Stimulated activated CD8-positive, alpha-beta memory T cell treated with anti-CD3 and anti-CD28 coated beads, Interleukin-7, amount 100 ng/mL, for 48 hours (primary cell): ENCODE results near the gene EXOC6B.
A peak's percentile ranks its signal among the peaks of the same experiment; 100 is the strongest.

Experiments
- DNase-seq, 2 donors: peaks; one replicate each; pipeline ENCODE4 v3.0.0-alpha.2; 2020; ENCODE audit warnings: low read depth in 1 of 2; ENCODE audit errors: extremely low read depth in 1 of 2

Gene EXOC6B

DNA sequence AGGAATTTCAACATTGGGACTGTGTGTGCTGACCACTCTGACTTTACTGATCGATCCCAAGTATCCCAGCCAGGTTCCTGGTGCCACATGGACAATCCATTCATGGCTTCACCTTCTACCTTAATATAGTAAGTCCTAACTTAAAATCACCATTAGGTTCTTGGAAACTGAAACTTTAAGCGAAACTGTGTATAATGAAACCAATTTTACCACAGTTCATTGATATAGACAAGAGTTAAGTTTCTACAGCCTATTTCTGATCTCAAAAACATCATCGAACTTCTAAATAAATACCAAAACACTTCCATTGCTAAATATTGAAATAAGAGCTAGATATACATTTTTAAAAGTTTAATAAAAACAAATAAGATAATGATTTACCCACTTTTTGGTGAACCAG, 4.4 kb upstream of the EXOC6B start:
- DNase-seq, result no peak

DNA sequence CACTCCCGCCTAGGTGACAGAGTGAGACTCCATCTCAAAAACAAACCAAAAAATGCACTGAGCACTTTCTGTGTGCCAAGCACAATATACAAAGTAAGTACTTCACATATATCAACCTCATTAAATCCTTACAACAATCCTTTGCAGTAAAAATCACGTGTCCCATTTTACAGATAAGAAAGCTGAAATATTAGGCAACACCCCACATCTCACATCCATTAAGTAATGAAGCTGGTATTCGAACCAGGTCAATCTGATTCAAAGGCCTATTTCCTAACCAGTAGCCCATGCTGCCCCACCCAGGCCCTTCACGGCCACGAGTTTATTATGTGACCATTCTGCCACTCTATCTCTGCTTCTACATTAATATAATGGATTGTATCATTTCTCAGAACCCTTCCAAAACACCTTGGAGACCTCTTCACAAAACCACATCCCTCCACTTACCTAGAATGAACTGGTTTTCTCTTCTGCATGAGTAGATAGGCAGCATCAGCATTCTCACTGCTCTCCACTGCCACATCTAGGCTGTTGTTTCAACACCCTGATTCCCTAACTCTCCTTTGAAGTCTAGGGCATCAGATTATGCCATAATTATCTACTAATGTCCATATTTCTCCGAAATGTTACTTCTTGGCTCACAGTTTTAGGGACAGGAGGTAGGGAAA, 3.1 kb upstream of the EXOC6B start:
- no peak for DNase-seq

DNA sequence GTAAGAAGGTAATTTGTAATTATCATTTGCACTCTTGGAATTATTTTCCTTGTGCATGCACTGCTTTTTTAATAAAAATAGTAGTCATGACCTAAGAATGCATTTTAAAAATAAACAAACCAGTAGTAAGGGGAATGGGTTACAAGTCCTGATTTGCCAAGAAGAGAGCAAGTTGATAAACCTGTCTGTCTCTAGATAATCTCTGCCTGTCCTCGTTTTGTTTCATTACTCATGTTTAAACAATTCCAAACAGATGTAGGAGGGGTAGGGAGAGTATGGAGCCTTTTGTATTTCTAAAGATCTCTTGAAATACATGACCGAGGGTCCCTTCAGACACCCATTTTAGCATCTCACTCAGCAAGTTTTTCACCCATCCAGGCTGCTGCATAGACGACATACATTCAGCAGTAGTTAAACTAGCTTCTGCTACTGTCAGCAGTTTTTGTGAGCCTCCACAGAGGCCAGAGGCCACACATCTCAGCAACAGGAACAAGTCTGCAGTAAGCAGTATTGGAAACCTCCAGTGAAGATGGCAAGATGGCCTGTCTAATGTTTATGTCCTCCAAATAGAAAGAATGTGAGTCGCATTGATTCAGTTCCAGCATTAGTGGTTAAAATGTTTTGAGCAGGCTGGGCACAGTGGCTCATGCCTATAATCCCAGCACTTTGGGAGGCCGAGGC, 2.3 kb upstream of the EXOC6B start:
- DNase-seq, result no peak

DNA sequence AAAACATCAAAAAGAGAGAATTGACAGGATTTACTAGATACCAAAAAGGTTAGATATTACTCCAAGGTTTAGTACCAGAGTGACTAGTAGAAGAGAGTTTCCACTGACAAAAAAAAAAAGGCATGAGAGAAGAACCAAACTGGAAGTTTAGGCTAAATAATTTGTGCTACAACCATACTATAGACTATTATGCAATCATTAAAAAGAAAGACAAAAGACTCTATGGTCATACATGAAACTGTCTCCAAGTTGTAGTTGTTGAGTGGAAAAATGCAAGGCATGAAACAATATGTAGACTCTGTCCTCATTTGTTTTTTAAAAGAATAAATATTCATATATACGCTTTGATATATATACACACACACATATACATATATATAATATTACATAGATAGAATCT, 1.7 kb upstream of the EXOC6B start:
- no peak for DNase-seq

DNA sequence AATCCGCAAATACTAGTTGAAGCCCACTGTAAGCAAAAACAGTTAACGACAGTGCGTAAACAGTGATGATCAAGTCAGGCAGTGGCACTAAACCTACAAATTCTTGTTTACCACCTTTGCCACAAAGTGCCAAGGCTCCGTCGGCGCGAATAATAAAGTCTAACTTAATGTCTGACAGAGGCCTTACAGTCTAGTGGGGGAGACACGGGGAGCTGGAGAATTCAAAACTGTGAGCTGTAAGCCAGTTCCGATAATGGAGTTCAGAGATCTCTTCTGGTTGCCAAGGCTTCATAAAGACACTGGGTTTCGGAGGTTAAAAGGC, 284 bp upstream of the EXOC6B start:
- no peak for DNase-seq

DNA sequence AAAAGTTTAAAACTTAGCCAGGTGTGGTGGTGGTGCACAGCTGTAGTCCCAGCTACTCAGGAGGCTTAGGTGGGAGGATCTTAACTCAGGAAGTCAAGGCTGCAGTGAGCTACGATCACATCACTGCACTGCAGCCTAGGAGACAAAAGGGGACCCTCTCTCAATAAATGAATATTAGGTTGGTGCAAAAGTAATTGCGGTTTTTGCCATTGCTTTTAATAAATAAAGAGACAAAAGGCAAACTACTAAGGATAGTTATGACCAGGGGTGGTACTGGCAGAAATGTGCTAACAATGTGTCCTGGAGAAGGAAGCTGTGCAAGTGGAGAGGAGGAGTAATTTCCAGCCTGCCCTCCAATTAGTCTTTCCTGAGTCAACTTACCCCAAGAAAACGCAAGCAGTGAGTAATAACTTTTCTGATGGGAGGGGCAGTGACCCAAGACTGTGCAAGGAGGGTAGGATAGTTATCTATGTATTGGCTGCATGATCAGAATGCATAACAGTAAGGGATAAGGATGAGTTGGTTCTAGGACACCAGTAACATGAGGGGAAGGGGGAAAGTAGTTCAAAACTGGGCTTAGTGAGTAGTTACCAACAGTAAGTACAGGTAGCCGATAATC, 1.5 kb downstream of the EXOC6B start:
- DNase-seq, result peak in 1 of 2 donors; percentile 12

DNA sequence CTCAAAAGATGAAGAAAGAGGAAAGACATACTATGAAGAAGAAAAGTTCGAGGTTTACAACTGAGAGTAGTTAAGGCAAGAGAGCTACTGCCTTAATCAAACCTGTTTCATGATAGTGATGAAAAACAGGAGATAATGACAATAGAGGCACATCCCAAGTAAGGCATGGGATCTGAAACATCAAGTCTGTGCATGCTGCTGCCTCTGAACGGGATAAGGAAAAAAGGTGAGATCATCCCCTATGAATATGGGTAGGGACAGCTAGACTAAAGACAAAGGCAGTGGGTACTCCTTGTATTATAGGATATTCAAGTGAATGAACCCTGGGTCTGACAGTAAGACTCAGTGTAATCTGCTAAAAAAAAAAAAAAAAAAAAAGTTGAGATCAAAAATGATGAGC, 3.0 kb downstream of the EXOC6B start:
- no peak for DNase-seq

DNA sequence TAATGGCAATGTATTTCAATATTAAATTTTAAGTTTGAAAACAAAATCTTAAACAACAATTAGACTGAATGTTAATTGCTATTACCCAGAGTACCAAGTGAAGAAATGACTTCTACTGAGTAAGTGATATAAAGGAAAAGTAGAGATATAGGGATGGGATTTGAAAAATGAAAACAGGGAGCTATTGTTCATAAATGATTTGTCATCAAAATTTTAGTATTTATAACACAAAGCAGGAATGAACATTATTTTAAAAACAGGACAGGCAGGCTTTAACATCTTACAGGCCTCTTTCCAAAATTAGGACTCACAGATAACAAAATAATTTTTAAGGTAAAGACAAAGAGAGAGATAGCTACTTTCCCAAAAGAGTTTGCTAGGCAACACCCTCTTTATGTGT, 3.9 kb downstream of the EXOC6B start:
- DNase-seq, result no peak

DNA sequence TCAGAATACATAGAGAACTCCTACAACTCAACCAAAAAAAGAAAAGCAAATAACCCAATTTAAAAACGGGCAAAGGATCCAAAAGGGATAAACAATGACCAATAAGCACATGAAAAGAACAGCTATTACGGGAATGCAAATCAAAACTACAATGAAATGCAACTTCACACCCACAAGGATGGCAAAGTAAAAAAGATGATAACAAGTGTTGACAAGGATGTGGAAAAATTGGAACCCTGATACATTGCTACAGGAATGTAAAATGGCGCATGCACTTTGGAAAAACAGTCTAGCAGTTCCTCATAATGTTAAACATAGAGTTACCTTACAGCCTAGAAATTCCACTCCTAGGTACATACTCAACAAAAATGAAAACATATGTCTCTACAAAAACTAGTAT, 4.7 kb downstream of the EXOC6B start:
- no peak for DNase-seq

DNA sequence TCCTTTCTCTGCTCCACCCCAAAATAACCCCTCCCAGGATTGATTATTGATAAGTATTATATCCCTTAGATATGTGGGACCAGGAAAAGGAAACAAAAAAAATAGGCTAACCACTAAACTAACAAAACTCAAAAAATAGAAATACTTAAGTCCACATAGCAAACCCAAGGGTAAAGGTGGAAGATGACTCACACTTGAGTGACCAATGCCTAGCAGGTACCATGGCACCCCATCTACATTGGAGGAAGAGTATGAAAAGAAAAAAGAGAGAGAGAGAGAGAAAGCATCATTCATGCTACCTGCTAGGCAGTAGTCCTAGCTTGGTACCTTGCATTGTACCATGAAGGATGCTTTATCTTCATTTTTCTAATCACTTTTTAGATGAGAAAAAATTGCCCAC, 6.3 kb downstream of the EXOC6B start:
- no peak for DNase-seq

DNA sequence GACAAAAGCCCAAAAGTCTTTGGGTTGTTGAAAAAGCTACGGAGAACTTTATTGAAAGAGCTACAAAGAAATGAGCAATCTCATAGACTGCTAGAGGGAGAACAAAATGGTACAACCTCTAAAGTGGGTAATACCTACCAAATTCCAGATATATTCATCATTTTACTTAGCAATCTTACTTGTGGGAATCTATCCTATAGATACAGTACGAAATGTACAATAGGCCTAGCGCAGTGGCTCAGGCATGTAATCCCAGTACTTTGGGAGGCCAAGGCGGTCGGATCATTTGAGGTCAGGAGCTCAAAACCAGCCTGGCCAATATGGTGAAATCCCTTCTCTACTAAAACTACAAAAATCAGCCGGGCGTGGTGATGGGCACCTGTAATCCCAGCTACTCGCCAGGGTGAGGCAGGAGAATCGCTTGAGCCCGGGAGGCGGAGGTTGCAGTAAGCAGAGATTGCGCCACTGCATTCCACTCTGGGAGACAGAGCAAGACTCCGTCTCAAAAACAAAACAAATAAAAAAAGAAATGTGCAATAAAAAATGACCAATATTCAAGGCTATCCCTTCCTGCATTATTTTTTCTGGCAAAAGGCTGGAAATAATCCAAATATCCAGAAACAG, 10.1 kb downstream of the EXOC6B start:
- no peak for DNase-seq

DNA sequence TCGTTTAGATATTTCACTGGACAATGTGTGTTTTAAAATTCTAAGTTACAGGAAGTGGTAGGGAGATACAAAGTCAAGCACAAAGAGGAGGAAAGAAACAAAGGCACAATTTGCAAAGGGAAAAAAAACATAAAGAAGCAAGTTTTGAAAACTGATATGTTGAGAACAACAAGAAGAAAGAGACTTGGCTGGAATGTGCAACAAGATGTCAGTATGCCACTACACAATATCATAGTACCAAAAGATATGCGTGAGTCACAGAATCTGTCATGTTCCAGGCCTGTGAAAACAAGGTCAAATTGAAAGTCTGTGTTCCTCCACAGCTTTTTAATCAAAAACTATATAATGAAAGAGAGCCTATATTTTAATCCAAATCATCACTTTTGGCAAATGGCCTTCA, 12.0 kb downstream of the EXOC6B start:
- DNase-seq, result no peak

DNA sequence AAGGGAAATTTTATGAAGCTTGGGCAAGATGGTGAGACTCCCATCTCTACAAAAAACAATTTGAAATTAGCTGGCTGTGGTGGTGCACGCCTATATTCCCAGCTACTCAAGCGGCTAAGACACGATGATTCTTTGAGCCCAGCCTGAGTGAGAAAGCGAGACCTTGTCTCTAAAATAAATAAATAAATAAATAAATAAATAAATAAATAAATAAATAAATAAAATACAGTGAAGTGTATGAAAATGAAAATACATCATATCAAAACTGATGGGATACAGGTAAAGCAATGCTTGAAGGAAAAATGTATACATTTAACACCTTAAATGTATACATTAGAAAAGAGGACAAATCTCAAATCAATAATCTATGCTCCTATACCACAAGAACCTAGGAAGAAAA, 15.7 kb downstream of the EXOC6B start:
- DNase-seq, result no peak

DNA sequence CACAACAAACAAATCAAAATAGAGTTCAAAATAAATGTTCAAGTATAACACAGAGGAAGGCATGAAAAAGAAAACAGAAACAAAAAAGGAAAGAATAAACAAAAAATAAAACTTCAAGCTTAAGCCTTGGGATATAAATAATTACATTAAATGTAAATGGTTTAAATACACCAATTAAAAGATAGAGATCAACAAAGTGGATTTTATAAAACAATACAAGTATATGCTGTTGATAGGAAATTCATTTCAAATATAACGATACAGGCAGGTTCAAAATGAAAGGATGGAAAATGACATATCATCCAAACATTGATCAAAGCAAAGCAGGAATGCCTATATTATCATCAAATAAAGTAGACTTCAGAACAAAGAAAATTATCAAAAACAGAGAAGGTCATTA, 16.7 kb downstream of the EXOC6B start:
- DNase-seq, result no peak

DNA sequence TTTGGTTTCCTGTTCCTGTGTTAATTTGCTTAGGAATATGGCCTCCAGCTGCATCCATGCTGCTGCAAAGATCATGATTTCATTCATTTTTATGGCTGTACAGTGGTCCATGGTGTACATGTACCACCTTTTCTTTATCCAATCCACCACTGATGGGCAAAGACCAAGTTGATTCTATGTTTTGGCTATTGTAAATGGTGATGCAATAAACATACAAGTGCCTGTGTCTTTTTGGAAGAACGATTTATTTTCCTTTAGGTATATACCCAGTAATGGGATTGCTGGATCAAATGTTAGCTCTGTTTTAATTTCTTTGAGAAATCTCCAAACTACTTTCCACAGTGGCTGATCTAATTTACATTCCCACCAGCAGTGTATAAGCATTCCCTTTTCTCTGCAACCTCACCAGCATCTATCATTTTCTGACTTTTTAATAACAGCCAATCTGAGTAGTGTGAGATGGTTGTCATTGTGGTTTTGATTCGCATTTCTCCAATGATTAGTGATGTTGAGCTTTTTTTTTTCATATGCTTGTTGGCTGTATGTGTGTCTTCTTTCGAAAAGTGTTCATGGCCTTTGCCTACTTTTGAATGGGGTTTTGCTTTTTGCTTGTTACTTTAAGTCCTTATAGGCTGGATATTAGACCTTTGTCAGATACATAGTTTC, 19.4 kb downstream of the EXOC6B start:
- DNase-seq, result no peak

DNA sequence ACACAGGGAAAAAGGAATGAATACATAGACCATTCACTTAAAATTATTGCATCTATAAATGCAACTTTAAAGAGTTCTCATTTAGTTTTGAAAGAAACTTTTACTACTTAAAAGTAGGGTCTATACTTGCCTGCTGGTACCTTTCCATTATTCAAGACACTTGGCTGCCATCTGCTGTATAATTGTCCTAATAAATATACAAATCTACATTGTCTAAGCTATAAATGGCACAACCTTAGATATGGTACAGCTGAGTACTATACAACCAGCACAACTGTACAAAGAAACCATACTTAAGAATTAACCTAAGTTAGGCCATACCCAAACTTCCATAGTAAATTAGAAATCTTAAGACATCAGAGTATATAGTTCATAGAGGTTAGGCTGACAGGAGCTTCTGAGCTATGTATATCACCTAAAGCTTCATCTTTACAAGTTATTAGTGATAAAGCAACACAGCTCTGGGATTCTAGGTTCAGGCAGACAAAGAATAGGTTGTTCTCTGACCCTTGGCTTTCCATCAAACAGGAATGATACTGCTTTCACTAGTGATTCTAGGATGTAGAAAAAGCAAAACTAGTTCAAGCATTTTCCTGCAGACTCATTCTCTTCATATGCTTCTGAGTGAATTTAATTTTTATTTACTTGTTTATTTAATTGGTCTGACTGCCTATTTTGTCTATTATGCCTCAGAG, 22.1 kb downstream of the EXOC6B start:
- DNase-seq, result no peak

DNA sequence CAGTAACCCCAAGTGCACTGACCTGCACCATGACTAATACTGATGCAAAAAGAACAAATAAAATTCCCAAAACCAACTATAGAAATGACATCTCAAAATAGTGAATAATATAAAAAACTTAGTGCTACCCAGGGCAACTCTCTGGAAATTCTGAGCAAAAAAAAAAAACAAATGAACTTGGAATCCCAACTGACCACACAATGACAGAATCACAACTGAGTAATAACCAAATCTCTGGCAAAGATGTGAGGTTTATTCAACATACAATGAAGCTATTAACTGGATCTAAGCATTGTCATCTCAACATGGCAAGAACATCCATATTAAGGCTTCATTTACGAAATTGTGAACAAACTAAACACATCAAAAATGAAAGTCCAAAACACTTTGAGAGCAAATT, 22.7 kb downstream of the EXOC6B start:
- DNase-seq, result no peak

DNA sequence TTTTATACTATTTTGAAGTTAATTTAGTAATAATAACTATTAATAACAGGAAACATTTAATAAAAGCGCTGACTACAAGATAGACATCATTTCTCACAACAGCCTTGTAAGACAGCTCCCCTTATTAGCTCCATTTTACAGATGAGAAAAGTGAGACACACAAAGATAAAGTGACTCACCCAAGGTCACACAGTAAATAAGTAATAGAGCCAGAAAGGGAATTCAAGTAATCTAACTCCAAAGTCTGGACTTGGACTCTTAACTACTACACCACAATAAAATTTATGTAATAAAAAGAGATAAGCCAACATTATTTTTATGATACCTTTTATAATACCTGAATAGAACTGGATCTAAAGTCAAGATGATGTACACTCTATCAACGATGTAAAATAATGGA, 25.3 kb downstream of the EXOC6B start:
- DNase-seq, result no peak

DNA sequence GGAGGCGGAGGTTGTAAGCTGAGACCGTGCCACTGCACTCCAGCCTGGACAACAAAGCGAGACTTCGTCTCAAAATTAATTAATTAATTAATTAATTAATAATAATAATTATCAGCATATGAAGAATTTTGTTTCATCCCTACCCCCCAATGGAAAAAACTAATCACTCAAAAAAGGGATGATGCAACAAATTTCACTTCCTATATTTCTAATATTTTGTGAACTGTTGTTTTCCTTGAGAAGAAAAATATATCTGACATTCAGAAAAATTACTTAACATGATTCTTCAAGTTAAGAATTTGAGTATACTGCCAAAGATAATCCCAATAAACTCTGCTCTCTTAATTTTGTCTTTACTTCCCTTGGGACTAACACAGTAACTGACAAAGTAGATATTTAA, 28.1 kb downstream of the EXOC6B start:
- DNase-seq, result no peak

DNA sequence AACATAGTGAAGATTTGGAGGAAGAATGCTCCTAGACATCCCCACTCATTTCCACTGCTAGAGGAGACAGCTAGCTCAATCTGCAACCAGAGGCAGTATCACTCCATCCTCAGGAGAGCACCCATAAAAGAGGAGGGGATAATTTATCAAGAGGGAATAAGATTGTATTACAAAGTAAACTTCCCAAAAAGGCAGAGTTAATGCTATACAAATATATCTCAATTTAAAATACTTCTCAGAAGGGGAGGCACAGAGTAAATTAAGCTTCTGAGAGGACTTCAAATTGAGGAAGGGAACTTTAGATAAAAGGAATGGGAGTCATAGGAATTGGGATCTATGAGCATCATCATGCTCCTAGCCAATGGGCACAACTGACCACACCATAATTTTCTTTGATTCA, 29.1 kb downstream of the EXOC6B start:
- no peak for DNase-seq

DNA sequence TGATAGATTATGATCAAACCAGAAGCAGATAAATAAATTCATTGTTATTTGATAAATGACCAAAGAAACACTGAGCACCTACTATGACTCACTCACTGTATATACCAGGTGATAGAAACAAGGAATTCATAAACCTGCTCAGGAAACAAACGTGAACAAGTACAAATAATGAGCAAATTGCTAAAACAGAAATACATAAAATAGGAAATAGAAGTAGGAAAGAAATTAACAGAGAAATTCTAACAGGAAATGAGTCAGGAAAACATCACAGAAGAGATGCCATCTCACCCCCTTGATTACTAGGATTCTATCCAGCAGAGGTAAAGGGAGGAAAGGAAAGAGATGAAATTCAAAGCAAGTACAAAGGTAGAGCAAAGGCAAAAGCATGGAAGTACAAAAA, 31.3 kb downstream of the EXOC6B start:
- no peak for DNase-seq
